ENCODE data around the gene ZNF83.

ZNF83 gene

DNA sequence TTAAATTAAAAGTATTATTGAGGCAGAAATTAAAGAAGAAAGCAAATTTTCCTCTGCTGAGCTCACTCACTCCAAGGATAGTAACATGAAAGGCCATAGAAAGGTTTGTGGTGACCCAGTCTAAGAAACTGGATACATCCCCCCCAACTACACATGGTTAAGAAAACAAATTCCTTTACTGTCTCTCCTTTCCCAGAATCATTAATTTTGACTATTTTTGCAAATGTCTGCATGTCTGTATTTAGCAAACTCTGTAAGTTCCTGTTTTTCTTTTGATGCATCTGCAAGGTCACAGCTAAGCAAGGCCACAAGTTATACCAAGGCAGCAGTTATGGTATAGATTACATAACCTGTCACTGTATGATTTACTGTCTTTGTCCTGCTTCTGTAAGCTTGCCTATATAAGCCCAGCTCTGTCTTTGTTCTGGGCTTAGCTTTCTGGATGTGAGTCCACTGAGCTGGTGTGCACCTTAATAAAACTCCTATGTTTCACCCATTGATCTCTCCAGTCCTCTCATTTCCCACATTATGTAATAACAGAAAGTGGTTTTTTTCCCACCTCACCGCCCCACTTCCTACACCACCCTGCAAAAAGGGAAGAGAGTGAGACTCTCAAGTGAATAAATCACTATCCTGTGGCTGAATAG is 8.5 kb upstream of the ZNF83 start:
- H3K27me3 ChIP-seq (ENCODE audit: insufficient read depth, poor library complexity, severe bottlenecking), result no peaks in the 10 kb centered on the region
- TF ChIP-seq, protein P1, sequence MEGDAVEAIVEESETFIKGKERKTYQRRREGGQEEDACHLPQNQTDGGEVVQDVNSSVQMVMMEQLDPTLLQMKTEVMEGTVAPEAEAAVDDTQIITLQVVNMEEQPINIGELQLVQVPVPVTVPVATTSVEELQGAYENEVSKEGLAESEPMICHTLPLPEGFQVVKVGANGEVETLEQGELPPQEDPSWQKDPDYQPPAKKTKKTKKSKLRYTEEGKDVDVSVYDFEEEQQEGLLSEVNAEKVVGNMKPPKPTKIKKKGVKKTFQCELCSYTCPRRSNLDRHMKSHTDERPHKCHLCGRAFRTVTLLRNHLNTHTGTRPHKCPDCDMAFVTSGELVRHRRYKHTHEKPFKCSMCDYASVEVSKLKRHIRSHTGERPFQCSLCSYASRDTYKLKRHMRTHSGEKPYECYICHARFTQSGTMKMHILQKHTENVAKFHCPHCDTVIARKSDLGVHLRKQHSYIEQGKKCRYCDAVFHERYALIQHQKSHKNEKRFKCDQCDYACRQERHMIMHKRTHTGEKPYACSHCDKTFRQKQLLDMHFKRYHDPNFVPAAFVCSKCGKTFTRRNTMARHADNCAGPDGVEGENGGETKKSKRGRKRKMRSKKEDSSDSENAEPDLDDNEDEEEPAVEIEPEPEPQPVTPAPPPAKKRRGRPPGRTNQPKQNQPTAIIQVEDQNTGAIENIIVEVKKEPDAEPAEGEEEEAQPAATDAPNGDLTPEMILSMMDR (IDR thresholded peaks at IDR 0.05; ENCODE audit: insufficient read depth, low read length), result no peak
- TF ChIP-seq GABPA (IDR thresholded peaks at IDR 0.05; ENCODE audit: low read depth) (no peak), SPI1 (IDR thresholded peaks at IDR 0.05; ENCODE audit: borderline replicate concordance, low read depth) (no peak), POLR2AphosphoS5 (IDR thresholded peaks at IDR 0.05; ENCODE audit: low read depth) (no peak)
- TF ChIP-seq, protein P2, sequence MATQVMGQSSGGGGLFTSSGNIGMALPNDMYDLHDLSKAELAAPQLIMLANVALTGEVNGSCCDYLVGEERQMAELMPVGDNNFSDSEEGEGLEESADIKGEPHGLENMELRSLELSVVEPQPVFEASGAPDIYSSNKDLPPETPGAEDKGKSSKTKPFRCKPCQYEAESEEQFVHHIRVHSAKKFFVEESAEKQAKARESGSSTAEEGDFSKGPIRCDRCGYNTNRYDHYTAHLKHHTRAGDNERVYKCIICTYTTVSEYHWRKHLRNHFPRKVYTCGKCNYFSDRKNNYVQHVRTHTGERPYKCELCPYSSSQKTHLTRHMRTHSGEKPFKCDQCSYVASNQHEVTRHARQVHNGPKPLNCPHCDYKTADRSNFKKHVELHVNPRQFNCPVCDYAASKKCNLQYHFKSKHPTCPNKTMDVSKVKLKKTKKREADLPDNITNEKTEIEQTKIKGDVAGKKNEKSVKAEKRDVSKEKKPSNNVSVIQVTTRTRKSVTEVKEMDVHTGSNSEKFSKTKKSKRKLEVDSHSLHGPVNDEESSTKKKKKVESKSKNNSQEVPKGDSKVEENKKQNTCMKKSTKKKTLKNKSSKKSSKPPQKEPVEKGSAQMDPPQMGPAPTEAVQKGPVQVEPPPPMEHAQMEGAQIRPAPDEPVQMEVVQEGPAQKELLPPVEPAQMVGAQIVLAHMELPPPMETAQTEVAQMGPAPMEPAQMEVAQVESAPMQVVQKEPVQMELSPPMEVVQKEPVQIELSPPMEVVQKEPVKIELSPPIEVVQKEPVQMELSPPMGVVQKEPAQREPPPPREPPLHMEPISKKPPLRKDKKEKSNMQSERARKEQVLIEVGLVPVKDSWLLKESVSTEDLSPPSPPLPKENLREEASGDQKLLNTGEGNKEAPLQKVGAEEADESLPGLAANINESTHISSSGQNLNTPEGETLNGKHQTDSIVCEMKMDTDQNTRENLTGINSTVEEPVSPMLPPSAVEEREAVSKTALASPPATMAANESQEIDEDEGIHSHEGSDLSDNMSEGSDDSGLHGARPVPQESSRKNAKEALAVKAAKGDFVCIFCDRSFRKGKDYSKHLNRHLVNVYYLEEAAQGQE (IDR thresholded peaks at IDR 0.05; ENCODE audit: insufficient replicate concordance, low read depth), result no peak
- no peak overlapping the region for H3K4me3 ChIP-seq (replicated peaks; ENCODE audit: insufficient read depth, low read length)
- no peak overlapping the region for H3K27ac ChIP-seq (replicated peaks)
- peak in 1 of 2 experiments; percentile 43 for DNase-seq (ENCODE audit: low read depth in 1 of 2, low spot score in 1 of 2)

DNA sequence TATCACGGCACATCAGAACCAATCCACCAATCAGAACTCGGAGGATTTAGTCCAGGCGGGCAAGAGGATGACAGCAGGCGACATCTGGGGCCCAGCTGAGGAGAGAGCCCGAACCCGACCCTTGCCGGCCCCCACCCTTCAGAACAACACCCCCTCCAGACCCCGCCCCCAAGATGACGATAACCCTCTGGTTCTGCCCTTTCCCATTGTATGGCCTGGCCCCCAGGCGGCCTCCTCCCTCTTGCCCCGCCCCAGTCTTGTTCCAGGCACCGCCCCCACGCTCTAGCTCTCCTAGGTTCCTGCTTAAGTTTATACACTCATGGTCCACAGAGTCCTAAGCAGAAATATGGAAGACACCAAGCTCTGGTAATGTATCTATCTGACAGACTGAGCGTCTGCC is 2.8 kb upstream of the ZNF83 start:
- TF ChIP-seq, protein P2 (IDR thresholded peaks at IDR 0.05; ENCODE audit: insufficient replicate concordance, low read depth), result no peak
- TF ChIP-seq POLR2AphosphoS5 (IDR thresholded peaks at IDR 0.05; ENCODE audit: low read depth) (no peak), GABPA (IDR thresholded peaks at IDR 0.05; ENCODE audit: low read depth) (no peak), SPI1 (IDR thresholded peaks at IDR 0.05; ENCODE audit: borderline replicate concordance, low read depth) (no peak)
- TF ChIP-seq, protein P1 (IDR thresholded peaks at IDR 0.05; ENCODE audit: insufficient read depth, low read length), result no peak
- H3K4me3 ChIP-seq (replicated peaks; ENCODE audit: insufficient read depth, low read length), result no peak overlapping the region
- no peaks in the 10 kb centered on the region for H3K27me3 ChIP-seq (ENCODE audit: insufficient read depth, poor library complexity, severe bottlenecking)
- no peak for DNase-seq (ENCODE audit: low read depth in 1 of 2, low spot score in 1 of 2)
- no peak overlapping the region for H3K27ac ChIP-seq (replicated peaks)

DNA sequence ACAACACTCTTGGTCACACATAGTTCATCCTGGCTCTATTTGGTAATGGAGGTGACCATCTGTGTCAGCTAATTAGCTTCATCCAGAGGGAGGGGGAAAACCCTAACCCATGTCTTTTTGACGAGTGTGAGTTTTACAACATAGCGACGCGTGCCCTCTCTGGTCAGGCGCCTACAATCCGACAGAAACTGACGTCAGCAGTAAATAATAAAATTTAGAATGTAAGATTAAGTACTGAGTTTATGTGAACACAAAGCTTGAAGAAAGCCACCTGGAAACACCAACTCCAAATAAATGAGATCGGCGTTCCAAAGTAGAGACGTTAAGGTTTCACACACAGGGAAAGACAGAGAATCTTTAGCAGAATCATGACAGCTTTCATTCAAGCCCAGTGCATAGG is 1.8 kb upstream of the ZNF83 start:
- H3K27me3 ChIP-seq (ENCODE audit: insufficient read depth, poor library complexity, severe bottlenecking), result no peaks in the 10 kb centered on the region
- no peak overlapping the region for H3K27ac ChIP-seq (replicated peaks)
- H3K4me3 ChIP-seq (replicated peaks; ENCODE audit: insufficient read depth, low read length), result no peak overlapping the region
- DNase-seq (ENCODE audit: low read depth in 1 of 2, low spot score in 1 of 2), result no peak
- TF ChIP-seq, protein P2 (IDR thresholded peaks at IDR 0.05; ENCODE audit: insufficient replicate concordance, low read depth), result no peak
- TF ChIP-seq GABPA (IDR thresholded peaks at IDR 0.05; ENCODE audit: low read depth) (no peak), SPI1 (IDR thresholded peaks at IDR 0.05; ENCODE audit: borderline replicate concordance, low read depth) (no peak), POLR2AphosphoS5 (IDR thresholded peaks at IDR 0.05; ENCODE audit: low read depth) (no peak)
- TF ChIP-seq, protein P1 (IDR thresholded peaks at IDR 0.05; ENCODE audit: insufficient read depth, low read length), result no peak
